Measurements from ENCODE around the gene PGAM2.

DNA sequence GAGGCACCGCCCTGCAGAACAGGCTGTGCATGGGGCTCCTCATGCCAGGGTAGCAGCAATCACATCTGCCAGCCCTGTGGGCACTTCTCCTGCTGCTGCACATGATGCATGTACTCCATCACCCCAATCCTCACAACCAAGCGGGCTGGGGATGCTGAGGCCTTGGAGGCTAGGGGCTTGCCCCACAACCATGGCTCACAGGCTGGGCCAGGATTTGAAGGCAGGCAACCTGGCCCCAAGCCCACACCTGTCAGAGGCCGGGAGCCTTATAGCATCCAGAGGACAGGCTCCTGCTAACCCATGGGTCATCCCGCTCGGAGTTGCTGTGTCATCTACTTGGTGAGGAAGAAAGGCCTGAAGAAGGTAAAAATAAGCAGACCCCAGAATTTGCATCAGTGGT, 14.8 kb upstream of the PGAM2 start:
- no peak for TF ChIP-seq POLR2A (IDR thresholded peaks at IDR 0.05)
- TF ChIP-seq, protein P1, sequence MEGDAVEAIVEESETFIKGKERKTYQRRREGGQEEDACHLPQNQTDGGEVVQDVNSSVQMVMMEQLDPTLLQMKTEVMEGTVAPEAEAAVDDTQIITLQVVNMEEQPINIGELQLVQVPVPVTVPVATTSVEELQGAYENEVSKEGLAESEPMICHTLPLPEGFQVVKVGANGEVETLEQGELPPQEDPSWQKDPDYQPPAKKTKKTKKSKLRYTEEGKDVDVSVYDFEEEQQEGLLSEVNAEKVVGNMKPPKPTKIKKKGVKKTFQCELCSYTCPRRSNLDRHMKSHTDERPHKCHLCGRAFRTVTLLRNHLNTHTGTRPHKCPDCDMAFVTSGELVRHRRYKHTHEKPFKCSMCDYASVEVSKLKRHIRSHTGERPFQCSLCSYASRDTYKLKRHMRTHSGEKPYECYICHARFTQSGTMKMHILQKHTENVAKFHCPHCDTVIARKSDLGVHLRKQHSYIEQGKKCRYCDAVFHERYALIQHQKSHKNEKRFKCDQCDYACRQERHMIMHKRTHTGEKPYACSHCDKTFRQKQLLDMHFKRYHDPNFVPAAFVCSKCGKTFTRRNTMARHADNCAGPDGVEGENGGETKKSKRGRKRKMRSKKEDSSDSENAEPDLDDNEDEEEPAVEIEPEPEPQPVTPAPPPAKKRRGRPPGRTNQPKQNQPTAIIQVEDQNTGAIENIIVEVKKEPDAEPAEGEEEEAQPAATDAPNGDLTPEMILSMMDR (IDR thresholded peaks at IDR 0.05): no peak
